GM12878 (cell line): ENCODE results near the gene NFIX. TPM values are rescaled to one million over a fixed set of nuclear protein-coding genes. Genes with fewer than 3 reads are reported as not detected.

ENCODE experiments used
- ATAC-seq: fragments of 200-7000 bp; cut with Tn5 transposase; 3 replicates; pipeline ENCODE4 v1.9.1; 2020; ENCODE audit warnings: mild to moderate bottlenecking, moderate library complexity
- BruUV-seq: library from RNA; stranded (reverse); fragments of 400-500 nt; replicated peaks from 2 replicates; lab custom pipeline; 2021; lab: Mats Ljungman, UMichigan
- CTCF ChIA-PET: fragments of 300-600 bp; sonication (Branson Sonifier 250); formaldehyde crosslinking; extraction: SDS; loops from one replicate; lab custom pipeline; 2021; ENCODE audit warnings: inconsistent platforms; lab: Yijun Ruan, JAX
- POLR2A ChIA-PET: fragments of 350-600 bp; formaldehyde crosslinking; extraction: SDS; loops from one replicate; lab custom pipeline; 2021; ENCODE audit warnings: inconsistent platforms; lab: Charles Lee
- RAD21 ChIA-PET: fragments of 300-600 bp; sonication (Branson Sonifier 250); formaldehyde crosslinking; loops from one replicate; lab custom pipeline; 2023; ENCODE audit warnings: antibody characterized with exemption; ENCODE audit not compliant: unreplicated experiment; lab: Charles Lee
- SMC1A ChIA-PET: fragments of 300-600 bp; sonication (Branson Sonifier 250); formaldehyde crosslinking; loops from one replicate; lab custom pipeline; 2023; ENCODE audit not compliant: unreplicated experiment, uncharacterized antibody; lab: Charles Lee
- DNase-seq: peaks from one replicate; pipeline ENCODE4 v3.0.0-alpha.2; 2011; ENCODE audit warnings: low read depth, low spot score
- FAIRE-seq: peaks from 3 replicates; lab custom pipeline; 2011; peaks lifted over from hg19 to GRCh38; lab: Jason Lieb, UNC
- H2AFZ ChIP-seq: 2 replicates; pipeline ENCODE4 v1.6.0; 2011; ENCODE audit warnings: low read depth, low read length, control low read depth; ENCODE audit not compliant: control insufficient read depth
- H3K27ac ChIP-seq: 2 replicates; pipeline ENCODE4 v1.5.1; 2011; ENCODE audit warnings: control low read depth; ENCODE audit not compliant: control insufficient read depth, insufficient read depth
- H3K27me3 ChIP-seq, 2 experiments: replicated peaks in 1 of 2; 2 replicates each; pipeline versions ENCODE4 v1.6.0 to v1.6.1; 2011; ENCODE audit warnings: low read length in 1 of 2; ENCODE audit not compliant: control insufficient read depth in 2 of 2, insufficient read depth in 2 of 2
- H3K36me3 ChIP-seq, 2 experiments: 2 replicates each; pipeline ENCODE4 v1.5.1; 2011; ENCODE audit warnings: low read length in 1 of 2; ENCODE audit not compliant: control insufficient read depth in 2 of 2, insufficient read depth in 2 of 2
- H3K4me1 ChIP-seq: 2 replicates; pipeline ENCODE4 v1.6.1; 2011; ENCODE audit warnings: mild to moderate bottlenecking, low read length, moderate library complexity, mixed read lengths; ENCODE audit not compliant: control insufficient read depth, insufficient read depth
- H3K4me2 ChIP-seq: 2 replicates; pipeline ENCODE4 v1.6.0; 2011; ENCODE audit warnings: control low read depth; ENCODE audit not compliant: control insufficient read depth, insufficient read depth
- H3K4me3 ChIP-seq: fragments of 200-600 bp; sonication (generic); 2 replicates; pipeline ENCODE4 v1.5.1; 2016
- H3K79me2 ChIP-seq: 2 replicates; pipeline ENCODE4 v1.6.0; 2011; ENCODE audit warnings: low read length; ENCODE audit not compliant: control insufficient read depth, insufficient read depth
- H3K9ac ChIP-seq: 2 replicates; pipeline ENCODE4 v1.8.0; 2011; ENCODE audit warnings: low read length, control low read depth, mixed read lengths; ENCODE audit not compliant: control insufficient read depth, insufficient read depth
- H3K9me3 ChIP-seq: replicated peaks from 3 replicates; pipeline ENCODE4 v1.5.1; 2011; ENCODE audit warnings: mild to moderate bottlenecking, low read length; ENCODE audit not compliant: control insufficient read depth, insufficient read depth
- H4K20me1 ChIP-seq: 2 replicates; pipeline ENCODE4 v1.6.0; 2011; ENCODE audit not compliant: control insufficient read depth, insufficient read depth
- ASH2L ChIP-seq: fragments of 300-600, 200-600 bp; sonication (generic); IDR thresholded peaks from 2 replicates; pipeline ENCODE4 v1.6.1; 2017; ENCODE audit warnings: low read depth, mild to moderate bottlenecking, borderline replicate concordance
- CBFB ChIP-seq: IDR thresholded peaks from 2 replicates; pipeline ENCODE4 v1.6.1; 2016; ENCODE audit warnings: antibody characterized with exemption, low read depth
- CHD4 ChIP-seq: fragments of 200-600 bp; sonication (generic); IDR thresholded peaks from 2 replicates; pipeline ENCODE4 v1.6.1; 2016; ENCODE audit warnings: mild to moderate bottlenecking
- NFYB ChIP-seq: IDR thresholded peaks from 2 replicates; pipeline ENCODE4 v1.6.1; 2011; ENCODE audit warnings: low read depth, mild to moderate bottlenecking, low read length, improper control_type of control experiment, moderate library complexity; ENCODE audit not compliant: insufficient read depth
- RB1 ChIP-seq: fragments of 450-650 bp; formaldehyde crosslinking; IDR thresholded peaks from 2 replicates; pipeline ENCODE4 v1.6.1; 2017; ENCODE audit warnings: mild to moderate bottlenecking, borderline replicate concordance
- WGBS: methylation state at CpG from one replicate; pipeline ENCODE4 v1.1.6; 2016; ENCODE audit warnings: low lambda C conversion rate; ENCODE audit not compliant: insufficient replicate concordance, insufficient coverage; ENCODE audit errors: missing lambda C conversion rate; 5-methylcytosine and 5-hydroxymethylcytosine counted together
- in situ Hi-C: fragments of 300-500 bp; cut with MboI; formaldehyde crosslinking; loops from 9 replicates; pipeline ENCODE4 v1.14.3; 2018; ENCODE audit warnings: mixed read lengths
- intact Hi-C: fragments of 100-400 bp; cut with micrococcal nuclease; formaldehyde crosslinking; loops from one replicate; pipeline ENCODE4 v1.14.2; 2022; ENCODE audit not compliant: unreplicated experiment
- polyA plus RNA-seq, 11 experiments: library from polyadenylated mRNA; depleted of rRNA in 4 of 11; unstranded in 6 of 11; stranded (reverse) in 5 of 11; fragments of >200 nt; fragmentation: Nextera tagmentation in 4 of 11; fragmentation: Illumina TruSeq in 1 of 11; extraction: Ambion mirVana in 4 of 11; extraction: Trizol in 1 of 11; gene quantifications; 1 replicate in 1 of 11; 2 replicates in 10 of 11; pipeline versions ENCODE4 v1.2.1 to v1.2.3, GENCODE V29; 2011 to 2016; ENCODE audit warnings: inconsistent platforms in 2 of 11, missing spikeins in 2 of 11, low read depth in 1 of 11
- total RNA-seq, 4 experiments: library from RNA; depleted of rRNA in 3 of 4; stranded (reverse); fragments of >200 nt in 3 of 4; fragmentation: Illumina TruSeq in 1 of 4; extraction: Trizol in 1 of 4; gene quantifications; 2 replicates each; pipeline versions ENCODE4 v1.2.1 to v1.2.3, GENCODE V29; 2013 to 2021
- TF ChIP-seq, protein P1 (sequence below): fragments of 450-650 bp; IDR thresholded peaks from 2 replicates; pipeline ENCODE4 v1.6.1; 2016; ENCODE audit warnings: mild to moderate bottlenecking
- TF ChIP-seq, protein P2 (sequence below), 3 experiments: IDR thresholded peaks in 2 of 3; conservative IDR thresholded peaks in 1 of 3; 2 replicates each; pipeline ENCODE4 v1.5.1; 2011; ENCODE audit warnings: low read depth in 3 of 3, low read length in 3 of 3, mild to moderate bottlenecking in 3 of 3, control low read depth in 2 of 3, moderate library complexity in 2 of 3, inconsistent platforms in 1 of 3, mixed read lengths in 1 of 3; ENCODE audit not compliant: control insufficient read depth in 2 of 3, insufficient read depth in 1 of 3; ENCODE audit errors: extremely low read depth in 1 of 3
- TF ChIP-seq, protein P3 (sequence below): IDR thresholded peaks from 2 replicates; pipeline ENCODE4 v1.6.1; 2012; ENCODE audit warnings: low read length, inconsistent platforms

The NFIX gene
- total and polyA plus RNA-seq, 10 of the 15 experiments (the other 5 are each of a cell fraction or from before 2014, with no cell fraction given) = 0.02 to 2.2 (median 0.28) TPM

DNA sequence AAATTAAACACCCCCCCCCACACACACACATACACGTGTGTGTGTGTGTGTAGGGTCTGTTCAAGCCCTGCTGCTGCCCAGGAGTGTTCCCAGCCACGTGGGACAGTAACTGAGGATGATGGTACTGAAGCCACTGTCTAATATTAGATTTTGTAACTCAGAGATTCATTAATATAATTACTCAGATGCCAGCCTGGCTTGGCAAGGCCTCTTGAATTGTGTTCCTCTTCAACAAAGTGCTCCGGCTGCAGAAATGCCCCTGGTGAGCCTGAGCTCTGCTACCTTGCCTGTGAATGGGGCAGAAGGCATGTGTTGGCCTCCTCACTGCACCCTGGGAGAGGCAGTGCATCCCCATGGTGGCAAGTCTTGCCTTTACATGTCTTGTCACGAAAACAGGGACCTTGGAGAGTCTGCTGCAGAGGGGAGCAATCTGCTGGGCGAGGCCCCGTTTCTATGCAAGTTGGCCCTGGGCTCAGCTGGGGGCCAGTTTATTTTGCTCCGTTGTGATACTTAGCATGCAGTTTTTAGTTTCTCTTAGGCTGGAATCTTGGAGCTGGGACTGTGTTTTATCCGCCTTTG is 44.0 kb downstream of the NFIX start:
- H3K4me3 ChIP-seq = no peak overlapping the region
- no peak for DNase-seq
- no peaks in the 10 kb centered on the region for H3K79me2 ChIP-seq
- no peaks in the 10 kb centered on the region for H3K9me3 ChIP-seq
- no peak overlapping the region for H3K4me2 ChIP-seq
- in situ Hi-C loops (no loop called here), intact Hi-C loops (loop anchor here (10.0 kb wide), 1 partner anchor 56 kb away; no protein-coding TSS in a partner anchor)
- FAIRE-seq = no peak
- no peak overlapping the region for H3K27ac ChIP-seq
- H3K9ac ChIP-seq = no peak overlapping the region
- ChIA-PET RAD21 (interaction anchor here (1.2 kb wide), 1 partner anchor 54 kb away, joined by 3 read pairs; no protein-coding TSS in a partner anchor), CTCF (interaction anchor here (1.0 to 4.0 kb wide), 3 partner anchors 21 to 62 kb away, joined by 3 to 29 read pairs (median 3); no protein-coding TSS in a partner anchor), SMC1A (interaction anchor here (1.6 to 1.8 kb wide), 2 partner anchors 11 to 22 kb away, joined by 4 to 6 read pairs; no protein-coding TSS in a partner anchor), POLR2A (no interaction called here)
- no TSS peak for BruUV-seq
- H2AFZ ChIP-seq = no peak overlapping the region
- ATAC-seq = no peak
- WGBS = 22% methylated on average over 8 of the region's 8 CpGs
- H3K36me3 ChIP-seq = no peaks in the 10 kb centered on the region
- H3K4me1 ChIP-seq = no peaks in the 10 kb centered on the region
- TF ChIP-seq ASH2L (no peak), RB1 (no peak), CBFB (no peak), NFYB (no peak), CHD4 (no peak)
- TF ChIP-seq, protein P1, sequence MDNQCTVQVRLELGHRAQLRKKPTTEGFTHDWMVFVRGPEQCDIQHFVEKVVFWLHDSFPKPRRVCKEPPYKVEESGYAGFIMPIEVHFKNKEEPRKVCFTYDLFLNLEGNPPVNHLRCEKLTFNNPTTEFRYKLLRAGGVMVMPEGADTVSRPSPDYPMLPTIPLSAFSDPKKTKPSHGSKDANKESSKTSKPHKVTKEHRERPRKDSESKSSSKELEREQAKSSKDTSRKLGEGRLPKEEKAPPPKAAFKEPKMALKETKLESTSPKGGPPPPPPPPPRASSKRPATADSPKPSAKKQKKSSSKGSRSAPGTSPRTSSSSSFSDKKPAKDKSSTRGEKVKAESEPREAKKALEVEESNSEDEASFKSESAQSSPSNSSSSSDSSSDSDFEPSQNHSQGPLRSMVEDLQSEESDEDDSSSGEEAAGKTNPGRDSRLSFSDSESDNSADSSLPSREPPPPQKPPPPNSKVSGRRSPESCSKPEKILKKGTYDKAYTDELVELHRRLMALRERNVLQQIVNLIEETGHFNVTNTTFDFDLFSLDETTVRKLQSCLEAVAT = no peak
- TF ChIP-seq, protein P2, sequence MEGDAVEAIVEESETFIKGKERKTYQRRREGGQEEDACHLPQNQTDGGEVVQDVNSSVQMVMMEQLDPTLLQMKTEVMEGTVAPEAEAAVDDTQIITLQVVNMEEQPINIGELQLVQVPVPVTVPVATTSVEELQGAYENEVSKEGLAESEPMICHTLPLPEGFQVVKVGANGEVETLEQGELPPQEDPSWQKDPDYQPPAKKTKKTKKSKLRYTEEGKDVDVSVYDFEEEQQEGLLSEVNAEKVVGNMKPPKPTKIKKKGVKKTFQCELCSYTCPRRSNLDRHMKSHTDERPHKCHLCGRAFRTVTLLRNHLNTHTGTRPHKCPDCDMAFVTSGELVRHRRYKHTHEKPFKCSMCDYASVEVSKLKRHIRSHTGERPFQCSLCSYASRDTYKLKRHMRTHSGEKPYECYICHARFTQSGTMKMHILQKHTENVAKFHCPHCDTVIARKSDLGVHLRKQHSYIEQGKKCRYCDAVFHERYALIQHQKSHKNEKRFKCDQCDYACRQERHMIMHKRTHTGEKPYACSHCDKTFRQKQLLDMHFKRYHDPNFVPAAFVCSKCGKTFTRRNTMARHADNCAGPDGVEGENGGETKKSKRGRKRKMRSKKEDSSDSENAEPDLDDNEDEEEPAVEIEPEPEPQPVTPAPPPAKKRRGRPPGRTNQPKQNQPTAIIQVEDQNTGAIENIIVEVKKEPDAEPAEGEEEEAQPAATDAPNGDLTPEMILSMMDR (IDR thresholded peaks at IDR 0.05 in 2 of 3, conservative IDR thresholded peaks at IDR 0.05 in 1 of 3; ENCODE audit: control insufficient read depth in 2 of 3, extremely low read depth in 1 of 3, insufficient read depth in 1 of 3, low read depth in 3 of 3, low read length in 3 of 3) = no peak
- TF ChIP-seq, protein P3, sequence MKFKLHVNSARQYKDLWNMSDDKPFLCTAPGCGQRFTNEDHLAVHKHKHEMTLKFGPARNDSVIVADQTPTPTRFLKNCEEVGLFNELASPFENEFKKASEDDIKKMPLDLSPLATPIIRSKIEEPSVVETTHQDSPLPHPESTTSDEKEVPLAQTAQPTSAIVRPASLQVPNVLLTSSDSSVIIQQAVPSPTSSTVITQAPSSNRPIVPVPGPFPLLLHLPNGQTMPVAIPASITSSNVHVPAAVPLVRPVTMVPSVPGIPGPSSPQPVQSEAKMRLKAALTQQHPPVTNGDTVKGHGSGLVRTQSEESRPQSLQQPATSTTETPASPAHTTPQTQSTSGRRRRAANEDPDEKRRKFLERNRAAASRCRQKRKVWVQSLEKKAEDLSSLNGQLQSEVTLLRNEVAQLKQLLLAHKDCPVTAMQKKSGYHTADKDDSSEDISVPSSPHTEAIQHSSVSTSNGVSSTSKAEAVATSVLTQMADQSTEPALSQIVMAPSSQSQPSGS = no peak
- no peaks in the 10 kb centered on the region for H4K20me1 ChIP-seq
- H3K27me3 ChIP-seq = peaks cover 0 to 3% of the 10 kb centered on the region in 2 experiments; a peak in 2 of 4 replicates
